GM23338 (cell line): ENCODE measurements around the gene MMP15. TPM values are rescaled to one million over a fixed set of nuclear protein-coding genes. Genes with fewer than 3 reads are reported as not detected.

ENCODE experiments used
- ATAC-seq: fragments of 200-7000 bp; cut with Tn5 transposase; 3 replicates; pipeline ENCODE4 v1.9.1; 2020
- DNase-seq: peaks from one replicate; pipeline ENCODE4 v3.0.0-alpha.2; 2015; ENCODE audit warnings: low spot score
- H2AFZ ChIP-seq: fragments of 200-600 bp; sonication (generic); 2 replicates; pipeline ENCODE4 v1.8.0; 2016; ENCODE audit warnings: antibody characterized with exemption, mild to moderate bottlenecking, moderate library complexity
- H3F3A ChIP-seq: fragments of 200-600 bp; sonication (generic); replicated peaks from 2 replicates; pipeline ENCODE4 v1.8.0; 2017; ENCODE audit warnings: antibody characterized with exemption, mixed run types, low read depth
- H3K27ac ChIP-seq: fragments of 200-600 bp; sonication (generic); 2 replicates; pipeline ENCODE4 v1.6.1; 2016; ENCODE audit warnings: low read depth
- H3K27me3 ChIP-seq: fragments of 200-600 bp; sonication (generic); 2 replicates; pipeline ENCODE4 v1.8.0; 2016; ENCODE audit warnings: mild to moderate bottlenecking, mixed run types, moderate library complexity; ENCODE audit not compliant: insufficient read depth
- H3K36me3 ChIP-seq: fragments of 200-600 bp; sonication (generic); 2 replicates; pipeline ENCODE4 v1.8.0; 2016; ENCODE audit warnings: mild to moderate bottlenecking; ENCODE audit not compliant: insufficient read depth
- H3K4me1 ChIP-seq: fragments of 200-600 bp; sonication (generic); 2 replicates; pipeline ENCODE4 v1.8.0; 2016; ENCODE audit warnings: mild to moderate bottlenecking, moderate library complexity; ENCODE audit not compliant: insufficient read depth
- H3K4me2 ChIP-seq: fragments of 200-600 bp; sonication (generic); 2 replicates; pipeline ENCODE4 v1.7.1; 2017; ENCODE audit warnings: mixed run types
- H3K4me3 ChIP-seq: fragments of 200-600 bp; sonication (generic); 2 replicates; pipeline ENCODE4 v1.6.1; 2016; ENCODE audit warnings: mixed run types
- H3K79me2 ChIP-seq: fragments of 200-600 bp; sonication (generic); replicated peaks from 2 replicates; pipeline ENCODE4 v1.8.0; 2017; ENCODE audit warnings: mild to moderate bottlenecking; ENCODE audit not compliant: insufficient read depth
- H3K9me2 ChIP-seq: fragments of 200-600 bp; sonication (generic); 2 replicates; pipeline ENCODE4 v1.8.0; 2017; ENCODE audit not compliant: insufficient read depth
- H4K20me1 ChIP-seq: fragments of 200-600 bp; sonication (generic); replicated peaks from 2 replicates; pipeline ENCODE4 v1.8.0; 2017; ENCODE audit warnings: mild to moderate bottlenecking; ENCODE audit not compliant: insufficient read depth
- H3K27ac Mint-ChIP-seq: 2 replicates; pipeline ENCODE4 v1.8.0; 2020; ENCODE audit warnings: inconsistent platforms, mild to moderate bottlenecking, moderate library complexity, mixed read lengths
- H3K27me3 Mint-ChIP-seq: 3 replicates; pipeline ENCODE4 v1.8.0; 2022; ENCODE audit warnings: low read depth, mild to moderate bottlenecking, moderate library complexity, mixed read lengths, inconsistent platforms; ENCODE audit not compliant: insufficient read depth, poor library complexity
- H3K36me3 Mint-ChIP-seq: 3 replicates; pipeline ENCODE4 v1.8.0; 2021; ENCODE audit warnings: low read depth, mild to moderate bottlenecking, inconsistent platforms, moderate library complexity, mixed read lengths
- H3K4me1 Mint-ChIP-seq: 3 replicates; pipeline ENCODE4 v1.8.0; 2020; ENCODE audit warnings: mild to moderate bottlenecking, inconsistent platforms, mixed read lengths
- H3K4me3 Mint-ChIP-seq: 3 replicates; pipeline ENCODE4 v1.8.0; 2021; ENCODE audit warnings: moderate library complexity, mild to moderate bottlenecking, inconsistent platforms, mixed read lengths
- H3K9me3 Mint-ChIP-seq: 3 replicates; pipeline ENCODE4 v1.8.0; 2020; ENCODE audit warnings: moderate library complexity, mild to moderate bottlenecking, inconsistent platforms, mixed read lengths
- CTCF ChIP-seq, 2 experiments: fragments of 200-600 bp in 1 of 2; sonication (generic) in 1 of 2; conservative IDR thresholded peaks; 2 replicates each; pipeline versions ENCODE4 v1.5.1 to v1.6.1; 2016 to 2017; ENCODE audit warnings: antibody characterized with exemption in 2 of 2, low read depth in 2 of 2, mild to moderate bottlenecking in 2 of 2, moderate library complexity in 1 of 2
- REST ChIP-seq: IDR thresholded peaks from one replicate; pipeline ENCODE4 v1.6.1; 2018; ENCODE audit warnings: antibody characterized with exemption; ENCODE audit not compliant: unreplicated experiment
- STAT1 ChIP-seq: IDR thresholded peaks from one replicate; pipeline ENCODE4 v1.6.1; 2016; ENCODE audit warnings: antibody characterized with exemption; ENCODE audit not compliant: unreplicated experiment
- ZNF462 ChIP-seq: fragments of 250-450 bp; sonication (Bioruptor Pico); IDR thresholded peaks from 2 replicates; pipeline ENCODE4 v1.5.0; 2020; ENCODE audit warnings: mild to moderate bottlenecking, moderate library complexity
- polyA plus RNA-seq: library from polyadenylated mRNA; unstranded; fragments of >200 nt; fragmentation: Nextera tagmentation; extraction: Ambion mirVana; gene quantifications from 2 replicates; pipeline ENCODE4 v1.2.1, GENCODE V29; 2016
- total RNA-seq: library from RNA; depleted of rRNA; stranded (reverse); fragments of >200 nt; shearing (Covaris generic); gene quantifications from 2 replicates; pipeline ENCODE4 v1.2.3, GENCODE V29; 2014

Gene MMP15
- total and polyA plus RNA-seq, 2 experiments from 2014 or later = 10.9 to 79.1 TPM

GRCh38 chr16:58036943-58037342 is 11.4 kb downstream of the MMP15 start (continued):
- no peak for TF ChIP-seq REST
- no peak for TF ChIP-seq ZNF462
- TF ChIP-seq STAT1 = no peak

- H3K27ac ChIP-seq = no peak overlapping the region
- peaks cover 31% of the 10 kb centered on the region for H3K36me3 Mint-ChIP-seq
- no peak for ATAC-seq
- no peak for TF ChIP-seq CTCF (conservative IDR thresholded peaks at IDR 0.05; ENCODE audit: low read depth in 2 of 2)
Observed at GRCh38 chr16:58037365-58038057, 12.0 kb downstream of the MMP15 start.

More at GRCh38 chr16:58037365-58038057, 12.0 kb downstream of the MMP15 start:
- Mint-ChIP-seq H3K4me1 (peaks cover 6% of the 10 kb centered on the region), H3K27me3 (peaks cover 8% of the 10 kb centered on the region), H3K9me3 (peaks cover 4% of the 10 kb centered on the region; the same call in 1 of the 3 replicates), H3K4me3 (no peak overlapping the region), H3K27ac (no peak overlapping the region)
- no peaks in the 10 kb centered on the region for H3K27me3 ChIP-seq
- no peaks in the 10 kb centered on the region for H3F3A ChIP-seq
- no peak overlapping the region for H2AFZ ChIP-seq
- no peaks in the 10 kb centered on the region; the same call in 1 of the 2 replicates for H3K36me3 ChIP-seq
- no peak for DNase-seq
- H3K79me2 ChIP-seq = 0 out of 2 replicates have a peak, but pooled peaks cover 9% of the 10 kb centered on the region
- no peaks in the 10 kb centered on the region; the same call in 1 of the 2 replicates for H3K4me1 ChIP-seq
- no peaks in the 10 kb centered on the region; the same call in 1 of the 2 replicates for H4K20me1 ChIP-seq
- H3K4me3 ChIP-seq = no peak overlapping the region
- H3K4me2 ChIP-seq = no peak overlapping the region
- H3K9me2 ChIP-seq = no peaks in the 10 kb centered on the region
